Keratinocyte (primary cell): ENCODE data around the gene NUDT14.

Experiments
- EZH2 ChIP-seq: IDR thresholded peaks from one replicate; pipeline ENCODE4 v1.6.1; 2012; ENCODE audit warnings: inconsistent platforms, mild to moderate bottlenecking, low read length, moderate library complexity
- TF ChIP-seq, protein P1 (sequence below), 3 experiments: IDR thresholded peaks in 1 of 3; conservative IDR thresholded peaks in 1 of 3; optimal IDR thresholded peaks in 1 of 3; 2 replicates in 2 of 3; 3 replicates in 1 of 3; pipeline versions ENCODE3 to v1.5.1; 2011; ENCODE audit warnings: low read length in 3 of 3, mild to moderate bottlenecking in 3 of 3, moderate library complexity in 2 of 3, control low read depth in 1 of 3, inconsistent platforms in 1 of 3; ENCODE audit not compliant: insufficient read depth in 2 of 3; ENCODE audit errors: extremely low read depth in 1 of 3

DNA sequence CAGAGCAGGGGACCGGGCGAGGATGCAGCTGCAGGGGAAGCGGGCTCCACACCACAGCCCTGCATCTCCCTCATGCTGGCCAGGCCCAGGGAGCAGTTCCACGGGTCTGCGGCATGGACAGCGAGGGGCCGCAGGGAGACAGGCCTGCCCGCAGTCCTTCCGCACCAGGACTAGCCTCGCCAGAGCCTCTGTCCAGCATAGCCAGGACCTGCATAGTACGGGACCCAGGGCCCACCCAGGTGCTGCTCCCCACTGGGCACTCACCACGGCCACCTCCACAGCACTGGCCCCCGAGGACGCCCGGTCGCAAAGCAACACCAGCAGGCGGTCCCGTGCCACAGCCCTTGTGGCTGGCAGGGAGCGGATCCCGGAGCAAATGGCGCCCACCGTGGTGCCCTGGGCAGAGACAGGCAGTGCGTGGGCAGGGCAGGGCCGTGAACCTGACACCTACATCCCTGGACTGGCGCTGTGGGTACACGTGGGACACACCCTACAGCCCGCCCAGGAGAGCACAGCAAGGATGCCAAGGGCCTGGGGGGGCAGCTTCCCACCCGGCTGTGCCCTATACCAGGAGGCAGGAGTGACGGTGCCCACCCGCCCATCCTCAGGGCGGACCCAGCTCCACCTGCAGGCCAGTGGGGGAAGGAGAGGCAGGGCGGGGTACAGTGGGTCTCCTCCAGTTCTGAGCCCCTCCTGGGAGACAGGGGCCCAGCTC, 36.3 kb downstream of the NUDT14 start:
- TF ChIP-seq, protein P1, sequence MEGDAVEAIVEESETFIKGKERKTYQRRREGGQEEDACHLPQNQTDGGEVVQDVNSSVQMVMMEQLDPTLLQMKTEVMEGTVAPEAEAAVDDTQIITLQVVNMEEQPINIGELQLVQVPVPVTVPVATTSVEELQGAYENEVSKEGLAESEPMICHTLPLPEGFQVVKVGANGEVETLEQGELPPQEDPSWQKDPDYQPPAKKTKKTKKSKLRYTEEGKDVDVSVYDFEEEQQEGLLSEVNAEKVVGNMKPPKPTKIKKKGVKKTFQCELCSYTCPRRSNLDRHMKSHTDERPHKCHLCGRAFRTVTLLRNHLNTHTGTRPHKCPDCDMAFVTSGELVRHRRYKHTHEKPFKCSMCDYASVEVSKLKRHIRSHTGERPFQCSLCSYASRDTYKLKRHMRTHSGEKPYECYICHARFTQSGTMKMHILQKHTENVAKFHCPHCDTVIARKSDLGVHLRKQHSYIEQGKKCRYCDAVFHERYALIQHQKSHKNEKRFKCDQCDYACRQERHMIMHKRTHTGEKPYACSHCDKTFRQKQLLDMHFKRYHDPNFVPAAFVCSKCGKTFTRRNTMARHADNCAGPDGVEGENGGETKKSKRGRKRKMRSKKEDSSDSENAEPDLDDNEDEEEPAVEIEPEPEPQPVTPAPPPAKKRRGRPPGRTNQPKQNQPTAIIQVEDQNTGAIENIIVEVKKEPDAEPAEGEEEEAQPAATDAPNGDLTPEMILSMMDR (optimal IDR thresholded peaks at IDR 0.05 in 1 of 3, IDR thresholded peaks at IDR 0.05 in 1 of 3, conservative IDR thresholded peaks at IDR 0.05 in 1 of 3; ENCODE audit: extremely low read depth in 1 of 3, insufficient read depth in 2 of 3, low read length in 3 of 3) = peak in 1 of 3 experiments; percentile 37
- TF ChIP-seq EZH2 = no peak
